ENCODE results near the gene CPLX1.
"Not testable (repeated sequence)": the region's sequence is repeated elsewhere in the genome, so short reads cannot be mapped to it uniquely, and the experiment has no call there.

CPLX1 gene

GRCh38 chr4:818106-818921, 7.6 kb downstream of the CPLX1 start:
- TF ChIP-seq CTCF (IDR thresholded peaks at IDR 0.05; ENCODE audit: low read depth, low read length), result no peak
- H3K4me3 ChIP-seq (replicated peaks in 1 of 2; ENCODE audit: low read depth in 2 of 2, low read length in 2 of 2), result no peak overlapping the region
- DNase-seq (ENCODE audit: low read depth in 2 of 2), result no peak

- no peak overlapping the region for H3K4me3 ChIP-seq (replicated peaks in 1 of 2; ENCODE audit: low read depth in 2 of 2, low read length in 2 of 2)
- no peak for TF ChIP-seq CTCF (IDR thresholded peaks at IDR 0.05; ENCODE audit: low read depth, low read length)
- no peak for DNase-seq (ENCODE audit: low read depth in 2 of 2)
Observed at GRCh38 chr4:815464-816146, 10.3 kb downstream of the CPLX1 start.

- no peak for DNase-seq (ENCODE audit: low read depth in 2 of 2)
- H3K4me3 ChIP-seq (replicated peaks in 1 of 2; ENCODE audit: low read depth in 2 of 2, low read length in 2 of 2), result no peak overlapping the region
- TF ChIP-seq CTCF (IDR thresholded peaks at IDR 0.05; ENCODE audit: low read depth, low read length), result no peak
Observed at GRCh38 chr4:814312-814850, 11.5 kb downstream of the CPLX1 start.

- H3K4me3 ChIP-seq (replicated peaks in 1 of 2; ENCODE audit: low read depth in 2 of 2, low read length in 2 of 2), result no peak overlapping the region
- DNase-seq (ENCODE audit: low read depth in 2 of 2), result no peak
- no peak for TF ChIP-seq CTCF (IDR thresholded peaks at IDR 0.05; ENCODE audit: low read depth, low read length)
Observed at GRCh38 chr4:813900-814299, 12.0 kb downstream of the CPLX1 start.

GRCh38 chr4:808860-809570, 16.9 kb downstream of the CPLX1 start:
- no peak overlapping the region for H3K4me3 ChIP-seq (replicated peaks in 1 of 2; ENCODE audit: low read depth in 2 of 2, low read length in 2 of 2)
- DNase-seq (ENCODE audit: low read depth in 2 of 2), result no peak
- TF ChIP-seq CTCF (IDR thresholded peaks at IDR 0.05; ENCODE audit: low read depth, low read length), result no peak

GRCh38 chr4:807792-808191, 18.1 kb downstream of the CPLX1 start:
- no peak overlapping the region for H3K4me3 ChIP-seq (replicated peaks in 1 of 2; ENCODE audit: low read depth in 2 of 2, low read length in 2 of 2)
- no peak for DNase-seq (ENCODE audit: low read depth in 2 of 2)
- TF ChIP-seq CTCF (IDR thresholded peaks at IDR 0.05; ENCODE audit: low read depth, low read length), result no peak

- H3K4me3 ChIP-seq (replicated peaks in 1 of 2; ENCODE audit: low read depth in 2 of 2, low read length in 2 of 2); DNase-seq (ENCODE audit: low read depth in 2 of 2): not testable (repeated sequence)
Observed at GRCh38 chr4:806979-807378, 18.9 kb downstream of the CPLX1 start.
